Panc1 (cell line): ENCODE results near the gene C15orf39. TPM values are rescaled to one million over a fixed set of nuclear protein-coding genes. Genes with fewer than 3 reads are reported as not detected.

Experiments
- ATAC-seq: fragments of 200-7000 bp; cut with Tn5 transposase; 2 replicates; pipeline ENCODE4 v1.9.1; 2020; ENCODE audit warnings: mild to moderate bottlenecking, moderate library complexity
- BruUV-seq: library from RNA; stranded (reverse); fragments of 400-500 nt; replicated peaks from 2 replicates; lab custom pipeline; 2021; lab: Mats Ljungman, UMichigan
- CTCF ChIA-PET: fragments of 300-600 bp; sonication (Branson Sonifier 250); formaldehyde crosslinking; loops from one replicate; lab custom pipeline; 2022; ENCODE audit warnings: antibody characterized with exemption; lab: Charles Lee
- POLR2A ChIA-PET: fragments of 300-600 bp; sonication (Branson Sonifier 250); formaldehyde crosslinking; loops from one replicate; lab custom pipeline; 2022; ENCODE audit warnings: antibody characterized with exemption; lab: Charles Lee
- DNase-seq: peaks from one replicate; pipeline ENCODE4 v3.0.0-alpha.2; 2010; ENCODE audit warnings: low read depth, low spot score
- H3K27ac ChIP-seq: 2 replicates; pipeline ENCODE4 v1.5.1; 2011; ENCODE audit warnings: mild to moderate bottlenecking, low read length, inconsistent platforms
- H3K27me3 ChIP-seq: fragments of 200-500 bp; sonication (Bioruptor generic); 2 replicates; pipeline ENCODE4 v1.6.0; 2014; ENCODE audit warnings: low read length, inconsistent platforms; ENCODE audit not compliant: control insufficient read depth, insufficient read depth
- H3K36me3 ChIP-seq: fragments of 200-500 bp; sonication (Bioruptor generic); 2 replicates; pipeline ENCODE4 v1.5.1; 2014; ENCODE audit warnings: inconsistent platforms, mild to moderate bottlenecking, low read length, moderate library complexity; ENCODE audit not compliant: control insufficient read depth, insufficient read depth
- H3K4me1 ChIP-seq: 2 replicates; pipeline ENCODE4 v1.5.1; 2011; ENCODE audit warnings: inconsistent platforms, mild to moderate bottlenecking, low read length, moderate library complexity; ENCODE audit not compliant: control insufficient read depth, insufficient read depth
- H3K4me3 ChIP-seq, 2 experiments: 2 replicates each; pipeline ENCODE4 v1.5.1; 2011 to 2012; ENCODE audit warnings: low read depth in 2 of 2, low read length in 2 of 2, mild to moderate bottlenecking in 2 of 2, inconsistent platforms in 1 of 2, moderate library complexity in 1 of 2
- H3K9me3 ChIP-seq: fragments of 200-500 bp; sonication (Bioruptor generic); 2 replicates; pipeline ENCODE4 v1.5.1; 2014; ENCODE audit warnings: low read depth, mild to moderate bottlenecking, inconsistent platforms, low read length, moderate library complexity; ENCODE audit not compliant: control insufficient read depth, insufficient read depth
- POLR2AphosphoS5 ChIP-seq: IDR thresholded peaks from 2 replicates; pipeline ENCODE4 v1.6.1; 2012; ENCODE audit warnings: mild to moderate bottlenecking, low read depth, low read length, moderate library complexity
- SIN3A ChIP-seq: IDR thresholded peaks from 2 replicates; pipeline ENCODE4 v1.6.1; 2012; ENCODE audit warnings: low read depth, mild to moderate bottlenecking, low read length, moderate library complexity, borderline replicate concordance; ENCODE audit not compliant: insufficient read depth
- TCF7L2 ChIP-seq: IDR thresholded peaks from 2 replicates; pipeline ENCODE4 v1.6.1; 2011; ENCODE audit warnings: mild to moderate bottlenecking, low read depth, low read length, inconsistent platforms
- in situ Hi-C: cut with HindIII; loops from 2 replicates; pipeline ENCODE4 v1.10.0; 2016; ENCODE audit warnings: low sequenced_read_pairs, low pct_unique_long_range_greater_than_20kb
- intact Hi-C: fragments of 100-400 bp; cut with micrococcal nuclease; formaldehyde crosslinking; loops from one replicate; pipeline ENCODE4 v1.10.0; 2022; ENCODE audit not compliant: unreplicated experiment
- total RNA-seq: library from RNA; stranded (reverse); gene quantifications from one replicate; pipeline ENCODE4 v1.2.1, GENCODE V29; 2021; ENCODE audit not compliant: unreplicated experiment
- TF ChIP-seq, protein P1 (sequence below), 2 experiments: IDR thresholded peaks; 2 replicates each; pipeline ENCODE4 v1.6.1; 2011 to 2012; ENCODE audit warnings: low read depth in 2 of 2, control low read depth in 1 of 2, low read length in 1 of 2, mild to moderate bottlenecking in 1 of 2, moderate library complexity in 1 of 2; ENCODE audit not compliant: insufficient read depth in 1 of 2
- TF ChIP-seq, protein P2 (sequence below): fragments of 450-650 bp; IDR thresholded peaks from 2 replicates; pipeline ENCODE4 v1.5.1; 2017; ENCODE audit warnings: mild to moderate bottlenecking

C15orf39 gene
- total RNA-seq, 1 experiment from 2014 or later, result 17.6 TPM

DNA sequence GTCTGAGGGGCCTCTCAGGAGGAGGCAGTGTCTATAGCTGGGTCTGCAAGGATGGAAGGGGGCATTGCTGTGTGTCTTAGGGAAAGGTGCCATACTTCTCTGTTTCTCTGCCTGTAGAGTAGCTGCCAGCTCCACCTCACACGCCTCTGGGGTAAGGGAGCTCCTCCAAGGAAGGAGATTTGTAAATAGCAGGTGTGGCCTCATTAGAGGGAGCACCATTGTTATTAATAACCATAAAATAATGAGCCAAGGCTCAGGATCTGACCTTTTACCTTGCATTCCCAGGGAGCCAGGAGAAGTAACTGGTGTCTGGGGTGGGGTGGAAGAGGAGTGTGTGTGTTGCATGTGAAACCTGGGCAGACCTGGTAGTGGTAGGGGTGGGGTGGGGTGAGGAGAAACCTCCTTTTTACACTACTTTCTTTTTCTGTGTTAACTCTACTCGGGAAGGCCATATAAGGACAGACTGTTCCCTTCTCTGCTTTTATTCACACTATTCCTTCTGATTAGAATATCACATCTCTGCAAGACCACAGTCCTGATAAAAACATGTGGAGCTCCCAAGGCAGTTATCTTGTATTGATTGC, 2.2 kb upstream of the C15orf39 start:
- DNase-seq (no peak), ATAC-seq (no peak)
- ChIA-PET CTCF (no interaction called here), POLR2A (interaction anchor here (0.6 kb wide), 2 partner anchors 93 to 320 kb away, joined by 3 to 6 read pairs; no protein-coding TSS in a partner anchor)
- no peak overlapping the region for H3K4me3 ChIP-seq
- H3K27ac ChIP-seq, result no peak overlapping the region
- no peaks in the 10 kb centered on the region; the same call in 1 of the 2 replicates for H3K36me3 ChIP-seq
- BruUV-seq, result no TSS peak
- H3K9me3 ChIP-seq, result no peaks in the 10 kb centered on the region
- H3K4me1 ChIP-seq, result peaks cover 38% of the 10 kb centered on the region
- H3K27me3 ChIP-seq, result no peaks in the 10 kb centered on the region
- TF ChIP-seq, protein P1, sequence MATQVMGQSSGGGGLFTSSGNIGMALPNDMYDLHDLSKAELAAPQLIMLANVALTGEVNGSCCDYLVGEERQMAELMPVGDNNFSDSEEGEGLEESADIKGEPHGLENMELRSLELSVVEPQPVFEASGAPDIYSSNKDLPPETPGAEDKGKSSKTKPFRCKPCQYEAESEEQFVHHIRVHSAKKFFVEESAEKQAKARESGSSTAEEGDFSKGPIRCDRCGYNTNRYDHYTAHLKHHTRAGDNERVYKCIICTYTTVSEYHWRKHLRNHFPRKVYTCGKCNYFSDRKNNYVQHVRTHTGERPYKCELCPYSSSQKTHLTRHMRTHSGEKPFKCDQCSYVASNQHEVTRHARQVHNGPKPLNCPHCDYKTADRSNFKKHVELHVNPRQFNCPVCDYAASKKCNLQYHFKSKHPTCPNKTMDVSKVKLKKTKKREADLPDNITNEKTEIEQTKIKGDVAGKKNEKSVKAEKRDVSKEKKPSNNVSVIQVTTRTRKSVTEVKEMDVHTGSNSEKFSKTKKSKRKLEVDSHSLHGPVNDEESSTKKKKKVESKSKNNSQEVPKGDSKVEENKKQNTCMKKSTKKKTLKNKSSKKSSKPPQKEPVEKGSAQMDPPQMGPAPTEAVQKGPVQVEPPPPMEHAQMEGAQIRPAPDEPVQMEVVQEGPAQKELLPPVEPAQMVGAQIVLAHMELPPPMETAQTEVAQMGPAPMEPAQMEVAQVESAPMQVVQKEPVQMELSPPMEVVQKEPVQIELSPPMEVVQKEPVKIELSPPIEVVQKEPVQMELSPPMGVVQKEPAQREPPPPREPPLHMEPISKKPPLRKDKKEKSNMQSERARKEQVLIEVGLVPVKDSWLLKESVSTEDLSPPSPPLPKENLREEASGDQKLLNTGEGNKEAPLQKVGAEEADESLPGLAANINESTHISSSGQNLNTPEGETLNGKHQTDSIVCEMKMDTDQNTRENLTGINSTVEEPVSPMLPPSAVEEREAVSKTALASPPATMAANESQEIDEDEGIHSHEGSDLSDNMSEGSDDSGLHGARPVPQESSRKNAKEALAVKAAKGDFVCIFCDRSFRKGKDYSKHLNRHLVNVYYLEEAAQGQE (IDR thresholded peaks at IDR 0.05; ENCODE audit: insufficient read depth in 1 of 2, low read depth in 2 of 2, low read length in 1 of 2), result no peak
- TF ChIP-seq, protein P2, sequence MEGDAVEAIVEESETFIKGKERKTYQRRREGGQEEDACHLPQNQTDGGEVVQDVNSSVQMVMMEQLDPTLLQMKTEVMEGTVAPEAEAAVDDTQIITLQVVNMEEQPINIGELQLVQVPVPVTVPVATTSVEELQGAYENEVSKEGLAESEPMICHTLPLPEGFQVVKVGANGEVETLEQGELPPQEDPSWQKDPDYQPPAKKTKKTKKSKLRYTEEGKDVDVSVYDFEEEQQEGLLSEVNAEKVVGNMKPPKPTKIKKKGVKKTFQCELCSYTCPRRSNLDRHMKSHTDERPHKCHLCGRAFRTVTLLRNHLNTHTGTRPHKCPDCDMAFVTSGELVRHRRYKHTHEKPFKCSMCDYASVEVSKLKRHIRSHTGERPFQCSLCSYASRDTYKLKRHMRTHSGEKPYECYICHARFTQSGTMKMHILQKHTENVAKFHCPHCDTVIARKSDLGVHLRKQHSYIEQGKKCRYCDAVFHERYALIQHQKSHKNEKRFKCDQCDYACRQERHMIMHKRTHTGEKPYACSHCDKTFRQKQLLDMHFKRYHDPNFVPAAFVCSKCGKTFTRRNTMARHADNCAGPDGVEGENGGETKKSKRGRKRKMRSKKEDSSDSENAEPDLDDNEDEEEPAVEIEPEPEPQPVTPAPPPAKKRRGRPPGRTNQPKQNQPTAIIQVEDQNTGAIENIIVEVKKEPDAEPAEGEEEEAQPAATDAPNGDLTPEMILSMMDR, result no peak
- no peak for TF ChIP-seq TCF7L2
- no peak for TF ChIP-seq POLR2AphosphoS5
- intact Hi-C loops, result no loop called here
- in situ Hi-C loops, result no loop called here

DNA sequence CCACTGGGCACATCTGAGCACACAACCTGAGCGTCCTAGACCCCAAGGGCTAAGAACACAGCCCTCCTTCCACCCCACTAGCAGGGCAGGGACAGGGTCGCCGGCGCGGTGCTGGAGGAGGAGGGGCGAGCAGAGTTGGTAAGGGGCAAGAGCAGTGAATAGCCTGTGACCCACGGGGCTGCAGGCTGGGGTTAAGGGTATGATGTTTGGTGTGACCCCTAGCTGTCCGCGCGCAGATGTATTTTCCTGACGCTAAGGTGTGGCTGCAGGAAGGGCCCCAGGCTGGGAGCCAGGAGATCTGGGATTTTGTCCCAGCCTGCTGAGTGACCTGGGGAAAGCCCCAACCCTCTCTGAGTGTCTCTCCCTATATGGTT, 1.3 kb upstream of the C15orf39 start:
- peaks cover 43% of the 10 kb centered on the region for H3K4me1 ChIP-seq
- intact Hi-C loops (loop anchor here (5.0 kb wide), 1 partner anchor 243 kb away; the partner anchor contains the start of gene RPP25), in situ Hi-C loops (no loop called here)
- no peaks in the 10 kb centered on the region for H3K9me3 ChIP-seq
- ATAC-seq (no peak), DNase-seq (no peak)
- H3K27me3 ChIP-seq, result no peaks in the 10 kb centered on the region
- no peak overlapping the region for H3K27ac ChIP-seq
- BruUV-seq, result no TSS peak
- no peak for TF ChIP-seq SIN3A
- TF ChIP-seq, protein P1 (IDR thresholded peaks at IDR 0.05; ENCODE audit: insufficient read depth in 1 of 2, low read depth in 2 of 2, low read length in 1 of 2), result no peak
- TF ChIP-seq, protein P2, result no peak
- no peak for TF ChIP-seq POLR2AphosphoS5
- TF ChIP-seq TCF7L2, result no peak
- ChIA-PET CTCF (interaction anchor here (0.6 kb wide), 1 partner anchor 259 kb away, joined by 3 read pairs; no protein-coding TSS in a partner anchor), POLR2A (no interaction called here)
- no peak overlapping the region for H3K4me3 ChIP-seq
- H3K36me3 ChIP-seq, result no peaks in the 10 kb centered on the region; the same call in 1 of the 2 replicates
